Measurements from ENCODE around the gene RHOA.

DNA sequence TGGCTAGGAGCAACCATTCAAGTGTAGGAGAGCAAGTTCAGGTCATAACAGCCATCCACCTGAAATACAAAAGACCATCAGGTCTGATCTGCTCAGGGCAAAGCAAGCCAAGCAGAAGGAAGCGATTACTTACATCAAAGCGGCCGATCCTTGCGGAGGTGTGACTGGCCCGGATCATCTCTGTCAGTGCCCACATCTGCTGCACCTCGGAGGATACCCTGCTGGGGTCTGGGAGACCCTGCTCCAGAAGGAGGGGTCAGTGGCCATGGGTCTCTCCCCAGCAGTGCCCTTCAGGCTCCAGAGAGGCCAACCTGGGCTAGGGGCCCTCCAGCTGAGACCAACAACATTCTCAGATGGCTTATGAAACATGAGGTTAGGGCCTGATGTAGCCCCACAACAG, 13.0 kb upstream of the RHOA start:
- TF ChIP-seq, protein P1, sequence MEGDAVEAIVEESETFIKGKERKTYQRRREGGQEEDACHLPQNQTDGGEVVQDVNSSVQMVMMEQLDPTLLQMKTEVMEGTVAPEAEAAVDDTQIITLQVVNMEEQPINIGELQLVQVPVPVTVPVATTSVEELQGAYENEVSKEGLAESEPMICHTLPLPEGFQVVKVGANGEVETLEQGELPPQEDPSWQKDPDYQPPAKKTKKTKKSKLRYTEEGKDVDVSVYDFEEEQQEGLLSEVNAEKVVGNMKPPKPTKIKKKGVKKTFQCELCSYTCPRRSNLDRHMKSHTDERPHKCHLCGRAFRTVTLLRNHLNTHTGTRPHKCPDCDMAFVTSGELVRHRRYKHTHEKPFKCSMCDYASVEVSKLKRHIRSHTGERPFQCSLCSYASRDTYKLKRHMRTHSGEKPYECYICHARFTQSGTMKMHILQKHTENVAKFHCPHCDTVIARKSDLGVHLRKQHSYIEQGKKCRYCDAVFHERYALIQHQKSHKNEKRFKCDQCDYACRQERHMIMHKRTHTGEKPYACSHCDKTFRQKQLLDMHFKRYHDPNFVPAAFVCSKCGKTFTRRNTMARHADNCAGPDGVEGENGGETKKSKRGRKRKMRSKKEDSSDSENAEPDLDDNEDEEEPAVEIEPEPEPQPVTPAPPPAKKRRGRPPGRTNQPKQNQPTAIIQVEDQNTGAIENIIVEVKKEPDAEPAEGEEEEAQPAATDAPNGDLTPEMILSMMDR (IDR thresholded peaks at IDR 0.05) = no peak
- TF ChIP-seq POLR2A (IDR thresholded peaks at IDR 0.05) = no peak
